K562 (cell line): Measurements from ENCODE around the gene INHA. TPM values are rescaled to one million over a fixed set of nuclear protein-coding genes. Genes with fewer than 3 reads are reported as not detected.
A peak's percentile ranks its signal among the peaks of the same experiment; 100 is the strongest.

Experiments
- ATF3 ChIP-seq, 2 experiments: fragments of 450-650 bp in 1 of 2; sonication (generic) in 1 of 2; formaldehyde crosslinking in 1 of 2; IDR thresholded peaks in 1 of 2; conservative IDR thresholded peaks in 1 of 2; 2 replicates each; pipeline versions ENCODE4 v1.6.1 to v1.8.1; 2016 to 2023; ENCODE audit warnings: mild to moderate bottlenecking in 2 of 2, moderate library complexity in 2 of 2, inconsistent platforms in 1 of 2, missing genetic modification reagents in 1 of 2
- ATF6 ChIP-seq: sonication (generic); formaldehyde crosslinking; IDR thresholded peaks from 2 replicates; pipeline ENCODE4 v1.4.0; 2020; ENCODE audit warnings: mild to moderate bottlenecking, missing genetic modification reagents
- ATF7 ChIP-seq: fragments of 450-650 bp; IDR thresholded peaks from 2 replicates; pipeline ENCODE4 v1.7.1; 2014; ENCODE audit warnings: mild to moderate bottlenecking, moderate library complexity
- CSDE1 ChIP-seq, 2 experiments: fragments of 450-650 bp; IDR thresholded peaks; 2 replicates each; pipeline ENCODE4 v1.6.1; 2016; ENCODE audit warnings: mild to moderate bottlenecking in 1 of 2
- ERF ChIP-seq: fragments of 450-650 bp; formaldehyde crosslinking; IDR thresholded peaks from 2 replicates; pipeline ENCODE4 v1.4.0; 2020; ENCODE audit warnings: mild to moderate bottlenecking, mixed read lengths
- ILK ChIP-seq: fragments of 450-650 bp; IDR thresholded peaks from 2 replicates; pipeline ENCODE4 v1.6.1; 2016; ENCODE audit warnings: missing genetic modification characterization, low read depth, mild to moderate bottlenecking, missing compliant biosample characterization, moderate library complexity, borderline replicate concordance
- JUN ChIP-seq, 2 experiments: sonication (generic) in 1 of 2; formaldehyde crosslinking in 1 of 2; IDR thresholded peaks; 2 replicates each; pipeline versions ENCODE4 v1.6.1 to v1.8.0; 2012 to 2022; ENCODE audit warnings: borderline replicate concordance in 2 of 2, mild to moderate bottlenecking in 2 of 2, improper control_type of control experiment in 1 of 2, low read depth in 1 of 2, low read length in 1 of 2, missing genetic modification reagents in 1 of 2
- MECOM ChIP-seq: fragments of 250-450 bp; sonication (Bioruptor Pico); IDR thresholded peaks from 2 replicates; pipeline ENCODE4 v1.8.0; 2022; ENCODE audit warnings: inconsistent platforms
- NR0B1 ChIP-seq: fragments of 450-650 bp; IDR thresholded peaks from one replicate; pipeline ENCODE4 v1.6.1; 2018; ENCODE audit warnings: mild to moderate bottlenecking, moderate library complexity; ENCODE audit not compliant: partially characterized antibody
- POLR2A ChIP-seq: fragments of 450-650 bp; conservative IDR thresholded peaks from 2 replicates; pipeline ENCODE4 v1.6.1; 2016
- SETDB1 ChIP-seq: IDR thresholded peaks from one replicate; pipeline ENCODE4 v1.6.1; 2012; ENCODE audit warnings: low read length, control low read depth, inconsistent platforms
- SMAD3 ChIP-seq: fragments of 450-650 bp; formaldehyde crosslinking; conservative IDR thresholded peaks from 2 replicates; pipeline ENCODE4 v1.4.0; 2020; ENCODE audit warnings: mild to moderate bottlenecking
- SMC3 ChIP-seq: conservative IDR thresholded peaks from 2 replicates; pipeline ENCODE4 v1.6.1; 2011; ENCODE audit warnings: low read depth, low read length, improper control_type of control experiment; ENCODE audit not compliant: insufficient read depth
- TBL1XR1 ChIP-seq, 2 experiments: IDR thresholded peaks; 2 replicates each; pipeline ENCODE4 v1.6.1; 2012; ENCODE audit warnings: improper control_type of control experiment in 2 of 2, low read length in 2 of 2, mild to moderate bottlenecking in 1 of 2
- TCFL5 ChIP-seq: fragments of 250-450 bp; sonication (Bioruptor Pico); conservative IDR thresholded peaks from 2 replicates; pipeline ENCODE4 v1.6.1; 2021; ENCODE audit warnings: mild to moderate bottlenecking, moderate library complexity, matching md5 sums
- TGIF2 ChIP-seq: sonication (generic); formaldehyde crosslinking; IDR thresholded peaks from 2 replicates; pipeline ENCODE4 v1.8.1; 2022; ENCODE audit warnings: mild to moderate bottlenecking, missing genetic modification reagents, moderate library complexity
- YY1 ChIP-seq, 3 experiments: IDR thresholded peaks; 2 replicates each; pipeline ENCODE4 v1.6.1; 2011; ENCODE audit warnings: low read length in 2 of 3, mild to moderate bottlenecking in 2 of 3, moderate library complexity in 2 of 3, borderline replicate concordance in 1 of 3, control low read depth in 1 of 3, low read depth in 1 of 3; ENCODE audit not compliant: insufficient read depth in 3 of 3, insufficient replicate concordance in 2 of 3, control insufficient read depth in 1 of 3, insufficient read length in 1 of 3; ENCODE audit errors: extremely low read depth in 1 of 3
- ZBTB17 ChIP-seq: fragments of 450-650 bp; formaldehyde crosslinking; IDR thresholded peaks from 2 replicates; pipeline ENCODE4 v1.4.0; 2020; ENCODE audit warnings: mild to moderate bottlenecking
- ZNF134 ChIP-seq: fragments of 250-450 bp; sonication (Bioruptor Pico); conservative IDR thresholded peaks from 2 replicates; pipeline ENCODE4 v1.4.0; 2020
- ZNF23 ChIP-seq: fragments of 250-450 bp; sonication (Bioruptor Pico); IDR thresholded peaks from 2 replicates; pipeline ENCODE4 v1.4.0; 2020; ENCODE audit warnings: mild to moderate bottlenecking
- ZNF311 ChIP-seq: fragments of 250-450 bp; sonication (Bioruptor Pico); IDR thresholded peaks from 2 replicates; pipeline ENCODE4 v1.4.0; 2020; ENCODE audit warnings: mild to moderate bottlenecking, moderate library complexity
- ZNF655 ChIP-seq: fragments of 250-450 bp; sonication (Bioruptor Pico); IDR thresholded peaks from 2 replicates; pipeline ENCODE4 v1.5.0; 2021
- ZSCAN29 ChIP-seq: fragments of 450-650 bp; IDR thresholded peaks from 2 replicates; pipeline ENCODE4 v1.6.1; 2017
- polyA plus RNA-seq, 8 experiments: library from polyadenylated mRNA; depleted of rRNA in 4 of 8; stranded (reverse) in 5 of 8; unstranded in 3 of 8; fragments of >200 nt; fragmentation: Nextera tagmentation in 2 of 8; fragmentation: Illumina TruSeq in 1 of 8; extraction: Ambion mirVana in 2 of 8; extraction: Trizol in 1 of 8; gene quantifications; 2 replicates each; pipeline versions ENCODE4 v1.2.1 to v1.2.3, GENCODE V29; 2011 to 2014; ENCODE audit warnings: inconsistent platforms in 1 of 8, missing spikeins in 1 of 8
- total RNA-seq, 7 experiments: library from RNA; depleted of rRNA in 6 of 7; stranded (reverse); fragments of >200 nt in 6 of 7; fragmentation: Illumina TruSeq in 2 of 7; extraction: Trizol in 2 of 7; gene quantifications; 2 replicates each; pipeline versions ENCODE4 v1.2.1 to v1.2.3, GENCODE V29; 2011 to 2021; ENCODE audit warnings: low replicate concordance in 1 of 7

Gene INHA
- total and polyA plus RNA-seq, 9 of the 15 experiments (the other 6 are each of a cell fraction or from before 2014, with no cell fraction given): 0.07 to 1.9 (median 0.40) TPM

- no peak for TF ChIP-seq ZSCAN29
- TF ChIP-seq ZNF311 (CRISPR knock-in tag): no peak
- no peak for TF ChIP-seq ZNF23 (CRISPR knock-in tag)
- peak in 2 of 3 experiments; percentile 83 to 91 for TF ChIP-seq YY1 (IDR thresholded peaks at IDR 0.05; ENCODE audit: borderline replicate concordance in 1 of 3, control insufficient read depth in 1 of 3, extremely low read depth in 1 of 3, insufficient read depth in 3 of 3, insufficient read length in 1 of 3, insufficient replicate concordance in 2 of 3, low read depth in 1 of 3, low read length in 2 of 3)
- TF ChIP-seq TGIF2 (CRISPR knock-in tag): no peak
- TF ChIP-seq POLR2A: peak; percentile 90
- TF ChIP-seq NR0B1: no peak
- no peak for TF ChIP-seq ILK (tag)
- TF ChIP-seq ZBTB17 (CRISPR knock-in tag): no peak
- no peak for TF ChIP-seq ATF3 (IDR thresholded peaks at IDR 0.05)
- no peak for TF ChIP-seq ATF3 (CRISPR knock-in tag; conservative IDR thresholded peaks at IDR 0.05)
- no peak for TF ChIP-seq ZNF134 (CRISPR knock-in tag)
- TF ChIP-seq ERF (CRISPR knock-in tag): no peak
- no peak for TF ChIP-seq SMC3
- no peak for TF ChIP-seq SMAD3 (CRISPR knock-in tag)
- peak; percentile 72 for TF ChIP-seq ATF7
- 0 out of 2 replicates have a peak, but pooled peaks have one; percentile 33 for TF ChIP-seq ATF6
- TF ChIP-seq JUN (IDR thresholded peaks at IDR 0.05; ENCODE audit: borderline replicate concordance, low read depth, low read length): no peak
- TF ChIP-seq JUN (CRISPR knock-in tag; IDR thresholded peaks at IDR 0.05; ENCODE audit: borderline replicate concordance): no peak
- TF ChIP-seq MECOM (CRISPR knock-in tag): no peak
- no peak for TF ChIP-seq TCFL5 (CRISPR knock-in tag)
- TF ChIP-seq TBL1XR1 (IDR thresholded peaks at IDR 0.05; ENCODE audit: low read length in 2 of 2): no peak
- no peak for TF ChIP-seq ZNF655
- peak in 1 of 2 experiments; percentile 93; a peak in 2 of 4 replicates for TF ChIP-seq CSDE1 (IDR thresholded peaks at IDR 0.05)
- no peak for TF ChIP-seq SETDB1
These were observed 25.6 kb downstream of the INHA start, which contains the start of gene STK11IP (continued) for GRCh38 chr2:219597552-219598307.
